SH-SY5Y (cell line): Measurements from ENCODE around the gene DCHS1.

ENCODE experiments used
- GATA2 ChIP-seq: IDR thresholded peaks from 2 replicates; pipeline ENCODE4 v1.6.1; 2011; ENCODE audit warnings: mild to moderate bottlenecking, low read depth, low read length
- GATA3 ChIP-seq: IDR thresholded peaks from 2 replicates; pipeline ENCODE4 v1.6.1; 2011; ENCODE audit warnings: low read depth, mild to moderate bottlenecking, low read length, moderate library complexity

GRCh38 chr11:6611963-6612212 lies 43.7 kb downstream of the DCHS1 start:
- TF ChIP-seq GATA3 (no peak), GATA2 (no peak)
